ENCODE results near the gene VRK1.

Gene VRK1

DNA sequence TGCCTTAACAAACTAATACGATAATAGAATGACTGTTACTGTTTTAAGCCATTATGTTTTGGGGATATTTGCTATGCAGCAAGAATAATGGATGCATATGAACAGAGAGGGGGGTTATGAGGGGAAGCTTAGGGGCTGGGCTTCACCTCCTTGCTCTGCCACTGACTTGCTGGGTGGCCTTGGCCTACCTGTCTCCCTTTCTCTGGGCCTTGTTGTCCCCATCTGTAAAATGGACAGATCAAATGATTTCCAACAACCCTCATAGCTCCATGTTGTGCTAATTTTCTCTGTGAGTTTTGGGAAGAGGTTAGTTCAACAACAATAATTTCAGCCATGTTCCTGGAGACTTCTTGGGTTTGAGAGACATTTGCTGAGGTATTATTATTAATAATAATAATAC, 119.6 kb downstream of the VRK1 start:
- DNase-seq (ENCODE audit: low read depth in 3 of 3, low spot score in 1 of 3): no peak

DNA sequence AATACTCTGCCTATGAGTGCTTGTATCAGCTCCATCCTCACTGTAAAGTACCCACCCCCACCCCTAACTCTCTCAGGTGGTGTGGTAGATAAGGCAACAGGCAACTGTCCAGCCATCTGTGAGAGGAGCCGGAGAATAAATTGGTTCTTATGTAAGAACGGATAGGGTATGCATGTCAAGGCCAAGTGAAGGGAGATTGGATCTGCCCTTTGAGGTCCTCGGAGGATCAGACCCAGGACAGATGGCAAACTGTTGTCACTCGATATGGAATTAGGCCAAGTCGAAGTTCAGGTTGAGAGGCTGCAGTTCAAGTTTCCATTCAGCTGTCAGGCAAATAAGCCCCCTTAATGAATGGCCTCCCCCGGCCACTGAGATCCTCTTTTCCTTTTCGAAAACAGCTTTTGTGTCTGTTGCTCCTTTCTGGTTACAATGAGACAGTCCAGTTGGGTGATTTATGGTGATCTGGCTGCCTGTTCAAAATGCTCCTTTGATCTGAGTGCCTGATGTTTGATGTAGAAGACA, 120.3 kb downstream of the VRK1 start:
- DNase-seq (ENCODE audit: low read depth in 3 of 3, low spot score in 1 of 3): no peak

DNA sequence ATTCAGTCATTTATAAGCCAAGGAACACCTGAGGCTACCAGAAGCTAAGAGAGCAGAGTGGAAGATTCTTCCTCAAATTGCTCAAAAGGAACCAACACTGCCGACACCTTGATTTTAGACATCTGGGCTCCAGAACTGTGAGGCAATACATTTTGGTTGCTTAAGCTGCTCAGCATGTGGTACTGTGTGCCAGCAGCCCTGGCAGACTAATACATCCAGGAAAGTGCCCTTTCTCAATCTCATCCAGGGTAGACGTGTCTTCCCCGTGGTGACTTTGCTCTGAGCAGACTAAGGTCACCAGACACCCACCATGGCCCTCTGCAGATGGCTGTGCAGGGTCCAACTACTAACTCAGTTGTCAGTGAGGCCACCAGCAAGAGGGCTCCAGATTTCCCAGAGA, 122.8 kb downstream of the VRK1 start:
- DNase-seq (ENCODE audit: low read depth in 3 of 3, low spot score in 1 of 3): no peak

DNA sequence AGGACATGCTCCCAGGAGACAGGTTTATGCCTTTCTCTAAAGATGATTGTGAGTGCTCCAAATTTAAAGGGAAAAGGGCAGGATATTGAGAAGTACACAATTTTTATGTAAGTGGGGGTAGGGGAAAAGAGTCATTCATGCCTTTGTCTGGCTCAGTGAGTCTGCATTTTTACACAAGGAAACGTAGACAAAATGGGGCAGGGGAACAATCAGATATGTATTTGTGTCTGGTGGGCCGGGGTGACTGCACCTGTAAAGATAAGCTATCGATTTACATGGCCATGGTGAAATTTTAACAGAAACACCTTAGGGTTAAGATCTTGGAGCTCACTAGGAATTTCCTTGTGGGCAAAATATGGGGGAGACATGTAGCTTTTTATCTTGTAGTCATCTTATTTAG, 123.6 kb downstream of the VRK1 start:
- no peak for DNase-seq (ENCODE audit: low read depth in 3 of 3, low spot score in 1 of 3)

DNA sequence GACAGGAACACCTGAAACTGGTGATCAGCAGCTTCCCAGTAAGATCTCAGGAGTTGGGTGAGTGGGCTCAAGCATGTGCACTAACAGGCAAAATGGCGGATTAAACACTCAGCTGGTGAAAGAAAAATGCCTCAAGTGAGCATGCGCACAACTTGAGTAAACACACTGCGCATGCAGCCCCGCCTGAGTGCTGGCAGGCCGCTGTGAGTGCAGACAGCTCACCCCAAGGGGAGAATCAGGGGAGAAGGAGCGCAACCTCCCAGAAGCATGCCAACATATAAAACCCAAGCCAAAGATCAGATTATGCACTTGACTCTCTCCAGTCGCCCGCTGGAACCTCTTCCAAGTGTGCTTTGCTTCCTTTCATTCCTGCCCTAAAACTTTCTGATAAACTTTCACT, 125.8 kb downstream of the VRK1 start:
- DNase-seq (ENCODE audit: low read depth in 3 of 3, low spot score in 1 of 3): no peak

DNA sequence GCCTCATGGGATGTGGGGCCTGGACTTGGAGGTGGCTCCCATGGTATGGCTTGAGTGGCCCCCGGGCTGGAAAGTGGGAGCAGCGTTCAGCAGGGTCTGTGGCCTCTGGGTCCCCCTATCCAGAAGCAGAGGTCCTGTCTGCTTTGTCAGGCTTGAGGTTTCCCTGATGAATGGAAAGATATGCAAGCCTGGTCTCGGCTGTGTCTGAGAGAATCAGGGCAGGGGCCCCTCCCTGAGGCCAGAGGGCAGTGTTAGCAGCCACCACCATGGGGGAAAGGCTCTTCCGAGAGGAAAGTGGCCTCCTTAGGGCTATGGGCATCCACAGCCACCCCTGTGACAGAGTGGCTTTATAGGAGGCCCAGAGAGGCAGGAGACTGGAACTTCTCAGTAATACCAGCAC, 128.2 kb downstream of the VRK1 start:
- DNase-seq (ENCODE audit: low read depth in 3 of 3, low spot score in 1 of 3): no peak

DNA sequence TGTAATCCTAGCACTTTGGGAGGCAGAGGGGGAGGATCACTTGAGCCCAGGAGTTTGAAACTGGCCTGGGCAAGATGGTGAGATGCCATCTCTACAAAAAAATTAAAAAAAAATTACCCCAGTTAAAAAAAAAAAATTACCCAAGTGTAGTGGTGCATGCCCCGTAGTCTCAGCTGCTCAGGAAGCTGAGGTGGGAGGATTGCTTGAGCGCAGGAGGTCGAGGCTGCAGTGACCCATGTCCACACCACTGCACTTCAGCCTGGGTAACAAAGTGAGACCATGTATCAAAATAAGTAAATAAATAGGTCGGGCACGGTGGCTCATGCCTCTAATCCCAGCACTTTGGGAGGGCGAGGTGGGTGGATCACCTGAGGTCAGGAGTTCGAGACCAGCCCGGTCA, 128.8 kb downstream of the VRK1 start:
- DNase-seq (ENCODE audit: low read depth in 3 of 3, low spot score in 1 of 3): no peak

DNA sequence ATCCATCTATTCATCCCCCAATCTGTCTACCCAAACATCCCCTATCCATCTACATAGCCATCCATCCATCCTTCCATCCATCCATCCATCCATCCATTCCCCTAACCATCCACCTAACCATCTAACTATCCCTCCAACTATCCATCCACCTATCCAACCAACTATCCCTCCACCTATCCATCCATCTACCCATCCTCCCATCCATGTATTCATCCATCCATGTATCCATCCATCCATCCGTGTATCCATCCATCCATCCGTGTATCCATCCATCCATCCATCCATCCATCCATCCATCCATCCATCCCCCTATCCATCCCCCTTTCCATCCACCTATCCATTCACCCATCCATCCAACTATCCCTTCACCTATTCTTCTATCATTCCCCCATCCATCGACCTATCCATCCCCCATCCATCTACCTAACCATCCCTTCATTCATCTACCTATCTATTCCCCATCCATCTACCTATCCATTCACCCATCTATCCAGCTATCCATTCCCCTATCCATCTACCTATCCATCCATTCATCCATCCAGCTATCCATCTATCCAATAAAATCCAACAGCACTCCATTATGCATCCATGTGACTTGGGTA, 131.7 kb downstream of the VRK1 start:
- DNase-seq (ENCODE audit: low read depth in 3 of 3, low spot score in 1 of 3): no peak

DNA sequence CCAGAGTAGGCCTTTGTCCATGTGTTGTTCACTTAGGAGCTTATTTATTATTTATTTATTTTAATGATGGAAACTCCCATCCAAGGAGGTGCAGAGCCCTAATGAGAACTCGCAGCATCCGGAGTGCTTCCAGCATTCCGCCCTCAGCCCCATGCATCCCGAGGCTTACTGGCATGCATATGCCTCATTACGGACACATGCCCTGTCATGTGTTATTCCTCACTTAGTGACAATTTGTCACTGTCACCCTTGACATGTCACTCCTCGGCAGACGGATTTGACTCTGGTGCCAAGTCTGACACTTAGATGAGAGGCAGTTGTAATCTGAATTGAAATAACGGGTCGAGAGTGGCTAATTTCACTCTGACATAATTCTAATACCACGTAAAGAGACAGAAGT, 132.8 kb downstream of the VRK1 start:
- no peak for DNase-seq (ENCODE audit: low read depth in 3 of 3, low spot score in 1 of 3)

DNA sequence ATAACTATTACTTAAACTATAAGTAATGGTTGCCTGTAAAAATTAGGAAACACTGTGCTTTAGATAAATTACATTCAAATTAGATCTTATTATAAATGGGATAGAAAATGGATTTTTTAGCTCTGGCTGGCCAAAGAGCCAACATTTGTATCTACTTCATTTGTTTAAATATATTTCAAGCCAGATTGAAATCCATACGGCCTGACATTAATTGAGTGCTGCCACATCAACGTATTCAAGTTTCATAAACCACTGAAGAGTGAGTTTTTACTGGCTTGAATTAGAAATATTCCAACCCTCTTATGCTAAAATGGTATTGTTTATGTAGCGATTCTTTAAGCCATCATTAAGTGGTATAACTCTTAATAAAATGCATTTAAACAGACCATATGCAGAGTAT, 133.3 kb downstream of the VRK1 start:
- no peak for DNase-seq (ENCODE audit: low read depth in 3 of 3, low spot score in 1 of 3)

All from stimulated activated CD4-positive, alpha-beta T cell treated with anti-CD3 and anti-CD28 coated beads, TNF-alpha, amount 100 ng/mL, for 1 hour (primary cell).